Activated naive CD8-positive, alpha-beta T cell treated with anti-CD3 and anti-CD28 coated beads for 36 hours (primary cell): ENCODE results near the gene CD101. TPM values are rescaled to one million over a fixed set of nuclear protein-coding genes. Genes with fewer than 3 reads are reported as not detected.
A peak's percentile ranks its signal among the peaks of the same experiment; 100 is the strongest.

Experiments
- DNase-seq: peaks from one replicate; pipeline ENCODE4 v3.0.0; 2021
- H3K27ac Mint-ChIP-seq: one replicate; pipeline ENCODE4 v1.8.0; 2022; ENCODE audit warnings: mild to moderate bottlenecking, moderate library complexity, mixed read lengths
- H3K27me3 Mint-ChIP-seq: one replicate; pipeline ENCODE4 v1.8.0; 2022; ENCODE audit warnings: mild to moderate bottlenecking, mixed read lengths
- H3K36me3 Mint-ChIP-seq: one replicate; pipeline ENCODE4 v1.8.0; 2021; ENCODE audit warnings: mild to moderate bottlenecking, mixed read lengths
- H3K4me1 Mint-ChIP-seq: one replicate; pipeline ENCODE4 v1.8.0; 2021; ENCODE audit warnings: mixed read lengths
- H3K4me3 Mint-ChIP-seq: one replicate; pipeline ENCODE4 v1.8.0; 2022; ENCODE audit warnings: mild to moderate bottlenecking, moderate library complexity, mixed read lengths
- H3K9me3 Mint-ChIP-seq: one replicate; pipeline ENCODE4 v1.8.0; 2022; ENCODE audit warnings: mixed read lengths
- total RNA-seq, 2 experiments: library from RNA; stranded (reverse); gene quantifications; one replicate each; pipeline ENCODE4 v1.2.3, GENCODE V29; 2021

Gene CD101
- total RNA-seq, 2 experiments from 2014 or later: 0.12 to 0.47 TPM

DNA sequence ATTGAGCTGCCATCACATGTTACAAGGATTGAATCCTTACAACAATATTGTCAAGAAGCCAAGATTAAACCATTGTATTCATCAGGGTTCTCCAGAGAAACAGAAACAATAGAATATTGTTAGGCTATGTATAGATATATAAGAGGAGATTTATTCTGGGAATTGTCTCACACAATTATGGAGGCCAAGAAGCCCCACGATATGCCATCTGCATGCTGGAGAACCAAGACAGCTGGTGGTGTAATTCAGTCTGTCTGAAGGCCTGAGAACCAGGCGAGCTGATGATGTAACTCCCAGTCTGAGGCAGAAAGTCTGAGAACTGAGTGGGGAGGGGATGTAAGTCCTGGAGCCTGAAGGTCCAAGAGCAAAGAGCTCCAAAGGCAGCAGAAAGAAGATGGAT, 44.1 kb downstream of the CD101 start:
- Mint-ChIP-seq H3K27ac (no peak overlapping the region), H3K36me3 (peaks cover 45% of the 10 kb centered on the region), H3K4me3 (no peak overlapping the region), H3K27me3 (no peaks in the 10 kb centered on the region), H3K9me3 (peaks cover 2% of the 10 kb centered on the region), H3K4me1 (peaks cover 27% of the 10 kb centered on the region)
- DNase-seq: no peak

DNA sequence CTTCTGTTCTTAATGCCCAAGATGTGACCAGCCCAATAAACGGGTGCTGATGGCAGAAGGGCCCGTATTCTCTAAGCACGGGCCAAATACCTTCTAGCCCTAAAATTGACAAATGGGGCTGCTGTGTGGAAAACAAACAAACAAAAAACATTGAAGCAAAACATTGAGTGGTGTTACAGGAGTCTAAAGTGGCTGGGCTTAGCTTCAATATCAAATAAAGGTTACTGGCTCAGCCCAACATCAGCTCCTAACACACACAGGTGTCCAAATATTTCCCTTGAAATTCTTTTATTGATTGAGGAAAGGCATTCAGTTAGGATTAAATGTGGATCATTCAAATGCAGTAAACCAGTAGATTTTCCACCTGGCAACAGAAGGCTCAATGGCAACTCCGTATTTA, 45.2 kb downstream of the CD101 start:
- Mint-ChIP-seq H3K9me3 (no peaks in the 10 kb centered on the region), H3K27me3 (no peaks in the 10 kb centered on the region), H3K4me1 (peaks cover 38% of the 10 kb centered on the region), H3K36me3 (peaks cover 44% of the 10 kb centered on the region), H3K4me3 (no peak overlapping the region), H3K27ac (no peak overlapping the region)
- no peak for DNase-seq

DNA sequence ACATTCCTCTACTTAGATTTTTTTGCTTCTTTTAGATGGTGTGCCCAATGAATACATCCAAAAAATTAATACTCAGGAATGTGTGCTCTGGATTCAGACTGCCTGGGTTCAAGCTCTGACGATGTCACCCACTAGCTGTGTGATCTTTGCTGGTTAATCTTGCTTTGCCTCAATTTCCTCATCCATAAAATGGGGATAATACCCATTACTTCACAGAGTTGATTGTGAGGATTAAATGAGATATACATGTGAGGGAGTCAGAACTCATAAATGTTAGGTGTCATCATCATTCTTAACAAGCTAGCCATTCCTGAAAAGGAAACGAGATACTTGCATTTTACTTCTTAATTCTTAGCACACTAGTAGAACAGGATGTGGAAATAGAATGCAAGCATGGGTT, 45.7 kb downstream of the CD101 start:
- DNase-seq: no peak
- Mint-ChIP-seq H3K36me3 (peaks cover 46% of the 10 kb centered on the region), H3K4me1 (peaks cover 43% of the 10 kb centered on the region), H3K27ac (no peak overlapping the region), H3K4me3 (no peak overlapping the region), H3K9me3 (no peaks in the 10 kb centered on the region), H3K27me3 (no peaks in the 10 kb centered on the region)

DNA sequence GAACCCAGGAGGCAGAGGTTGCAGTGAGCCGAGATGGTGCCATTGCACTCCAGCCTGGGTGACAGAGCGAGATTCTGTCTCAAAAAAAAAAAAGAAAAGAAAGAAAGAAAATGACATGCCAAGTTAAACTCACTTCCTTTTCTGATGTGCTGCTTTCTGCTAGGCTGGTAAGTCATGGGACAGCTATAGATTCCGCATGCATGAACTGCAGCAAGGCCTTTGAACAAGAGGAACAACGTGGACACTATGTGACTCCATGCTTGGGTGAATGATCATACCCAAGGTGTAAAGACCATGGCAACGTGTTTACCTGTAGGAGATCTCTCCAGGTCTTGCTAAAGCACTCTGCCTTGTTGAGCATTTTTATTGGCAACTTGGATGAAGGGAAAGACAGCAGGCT, 48.3 kb downstream of the CD101 start:
- Mint-ChIP-seq H3K27me3 (no peaks in the 10 kb centered on the region), H3K27ac (peak overlapping the region; percentile 82), H3K36me3 (peaks cover 41% of the 10 kb centered on the region), H3K4me3 (no peak overlapping the region), H3K9me3 (no peaks in the 10 kb centered on the region), H3K4me1 (peaks cover 48% of the 10 kb centered on the region)
- no peak for DNase-seq

DNA sequence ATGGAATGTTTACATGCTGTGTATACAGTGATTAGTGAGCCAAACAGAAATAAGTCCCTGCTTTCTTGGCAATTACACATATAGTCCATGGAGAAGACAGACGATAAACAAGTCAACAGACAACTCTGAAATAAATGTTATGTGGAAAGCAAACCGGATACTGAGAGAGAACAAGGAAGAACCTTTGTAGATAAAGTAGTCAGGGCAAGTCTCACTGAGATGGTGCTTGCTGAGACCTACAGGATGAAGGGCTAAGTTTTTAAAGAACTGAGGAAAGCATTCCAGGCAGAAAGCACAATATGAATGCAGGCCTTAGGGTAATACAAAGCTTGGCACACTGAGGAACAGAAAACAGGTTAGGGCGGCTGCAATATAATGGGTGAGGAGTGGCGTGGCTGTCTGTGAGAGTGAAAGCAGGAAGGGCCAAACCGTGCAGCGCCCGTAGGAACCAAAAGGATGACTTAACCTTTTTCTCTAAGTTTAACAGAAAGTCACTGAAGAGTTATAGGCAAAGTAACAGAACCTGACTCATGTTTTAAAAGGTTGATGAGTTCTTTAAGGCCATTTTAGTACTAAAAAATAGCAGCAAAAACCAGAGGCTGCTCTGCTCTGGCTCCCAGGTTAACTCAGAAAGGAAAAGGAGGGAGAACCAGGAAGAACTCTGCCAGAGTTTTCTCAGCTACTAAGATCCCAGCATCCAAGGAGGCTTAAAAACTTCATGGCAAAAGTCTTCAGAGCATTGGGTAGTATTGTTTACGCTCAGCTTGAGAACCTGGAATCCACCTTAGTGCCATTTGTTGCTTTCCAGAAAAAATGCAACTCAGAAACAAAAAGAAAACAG, 49.9 kb downstream of the CD101 start:
- Mint-ChIP-seq H3K4me3 (peak overlapping the region; percentile 70), H3K9me3 (no peaks in the 10 kb centered on the region), H3K27me3 (no peaks in the 10 kb centered on the region), H3K4me1 (peaks cover 52% of the 10 kb centered on the region), H3K27ac (peak overlapping the region; percentile 89), H3K36me3 (peaks cover 49% of the 10 kb centered on the region)
- DNase-seq: peak; percentile 25

DNA sequence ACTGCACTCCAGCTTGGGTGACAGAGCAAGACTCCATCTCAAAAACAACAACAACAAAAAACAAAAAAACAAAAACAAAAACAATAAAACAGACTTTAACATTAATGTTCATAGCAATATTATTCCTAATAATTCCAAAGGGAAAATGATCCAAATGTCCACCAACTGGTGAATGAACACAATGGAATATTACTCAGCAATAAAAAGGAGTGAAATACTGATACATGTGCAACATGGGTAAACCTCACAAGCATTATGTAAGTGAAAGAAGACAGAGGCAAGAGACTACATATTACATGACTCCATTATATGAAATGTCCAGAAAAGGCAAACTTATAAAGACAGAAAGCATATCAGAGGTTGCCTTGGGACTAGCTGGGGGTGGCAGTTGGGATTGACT, 52.5 kb downstream of the CD101 start:
- Mint-ChIP-seq H3K9me3 (no peaks in the 10 kb centered on the region), H3K27ac (no peak overlapping the region), H3K4me1 (peaks cover 46% of the 10 kb centered on the region), H3K4me3 (no peak overlapping the region), H3K27me3 (no peaks in the 10 kb centered on the region), H3K36me3 (peaks cover 40% of the 10 kb centered on the region)
- DNase-seq: no peak

DNA sequence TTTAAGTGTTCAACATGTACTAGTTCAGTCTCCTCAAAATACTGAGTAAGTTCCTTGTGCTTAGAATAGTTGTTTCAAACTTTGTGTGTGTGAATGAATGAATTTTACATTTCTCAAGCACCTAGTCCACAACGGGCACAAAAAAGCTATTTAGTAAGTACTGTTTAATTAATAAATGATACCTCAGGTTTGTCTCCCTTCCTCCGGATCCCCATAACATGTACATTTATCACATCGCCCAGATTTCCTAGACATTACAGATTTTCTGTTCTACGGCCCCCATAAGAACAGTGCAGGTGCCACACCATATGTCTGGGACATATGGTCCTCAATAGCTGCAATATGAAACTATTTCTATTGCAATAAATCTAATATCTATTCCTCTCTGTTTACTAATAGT, 57.2 kb downstream of the CD101 start:
- peaks cover 39% of the 10 kb centered on the region for H3K4me1 Mint-ChIP-seq
- H3K27ac Mint-ChIP-seq: no peak overlapping the region
- H3K4me3 Mint-ChIP-seq: no peak overlapping the region
- H3K9me3 Mint-ChIP-seq: no peaks in the 10 kb centered on the region
- H3K27me3 Mint-ChIP-seq: no peaks in the 10 kb centered on the region
- no peak for DNase-seq
- H3K36me3 Mint-ChIP-seq: peaks cover 45% of the 10 kb centered on the region

DNA sequence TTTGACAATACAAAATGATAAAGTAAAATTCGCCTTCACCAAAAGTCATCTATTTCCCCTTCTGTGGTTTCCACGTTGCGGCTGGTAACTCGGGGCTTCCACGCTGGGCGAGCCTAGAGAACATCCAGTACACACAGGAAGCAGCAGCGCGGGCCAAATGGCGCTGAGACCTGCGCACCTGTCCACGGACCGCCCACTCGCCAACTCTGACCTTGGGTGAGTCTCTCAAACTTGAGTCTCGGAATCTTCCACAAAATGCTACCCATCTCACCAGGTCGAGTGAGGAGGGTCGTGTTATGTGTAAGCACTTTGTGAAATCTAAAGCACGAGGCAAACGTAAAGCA, 57.7 kb downstream of the CD101 start:
- H3K36me3 Mint-ChIP-seq: peaks cover 44% of the 10 kb centered on the region
- H3K4me1 Mint-ChIP-seq: peaks cover 43% of the 10 kb centered on the region

DNA sequence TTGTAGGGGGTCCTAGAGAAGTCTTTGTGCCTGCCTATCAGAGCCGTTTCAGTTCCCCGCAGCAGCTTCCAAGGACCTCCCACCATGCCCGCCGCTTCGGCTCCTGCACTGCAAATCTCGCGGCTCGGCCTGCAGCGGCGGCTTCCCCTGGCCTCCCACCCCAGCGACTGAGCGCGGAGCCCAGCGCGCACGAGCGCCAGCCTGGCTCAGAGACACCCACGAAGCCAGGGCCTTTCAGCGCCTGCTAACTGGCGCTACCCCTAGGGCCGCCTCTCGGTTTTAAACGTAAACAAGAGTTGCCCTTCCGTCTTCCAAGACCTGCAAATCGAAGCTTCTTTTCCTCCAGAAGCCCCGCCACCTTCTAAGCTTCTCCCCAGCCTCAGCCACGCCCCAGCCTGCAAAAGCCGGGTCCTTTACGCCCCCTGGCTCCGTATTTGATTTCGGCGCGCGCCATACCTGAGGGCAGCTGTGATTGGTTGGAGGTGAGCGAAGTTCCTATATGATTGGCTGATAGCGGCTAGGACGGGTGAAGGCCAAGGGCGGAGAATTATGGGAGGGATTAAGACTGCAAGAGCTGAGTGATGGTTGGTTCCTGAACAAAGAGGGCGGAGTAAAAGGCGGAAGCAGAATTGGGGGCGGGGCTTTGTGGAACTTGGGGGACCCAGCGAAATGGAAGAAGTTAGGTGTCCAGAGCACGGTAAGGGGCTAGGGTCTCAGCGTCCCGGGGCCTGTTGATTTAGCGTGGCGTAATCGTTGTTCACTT, 58.3 kb downstream of the CD101 start, which contains the start of gene TTF2:
Gene TTF2 (plus strand): TSS at position 649 of the 763 bp plus-strand sequence. CDS start 21 bp downstream, at position 670.
- DNase-seq: peak; percentile 97
- Mint-ChIP-seq H3K36me3 (peaks cover 46% of the 10 kb centered on the region), H3K4me3 (no peak within 1 kb of the TSS), H3K9me3 (no peaks in the 10 kb centered on the region), H3K27me3 (no peaks in the 10 kb centered on the region), H3K4me1 (peaks cover 45% of the 10 kb centered on the region), H3K27ac (no peak within 1 kb of the TSS)

More for the DNA sequence above, 57.7 kb downstream of the CD101 start:
- H3K4me3 Mint-ChIP-seq: no peak overlapping the region
- H3K27me3 Mint-ChIP-seq: no peaks in the 10 kb centered on the region
- DNase-seq: peak; percentile 79
- H3K9me3 Mint-ChIP-seq: no peaks in the 10 kb centered on the region
- H3K27ac Mint-ChIP-seq: no peak overlapping the region

DNA sequence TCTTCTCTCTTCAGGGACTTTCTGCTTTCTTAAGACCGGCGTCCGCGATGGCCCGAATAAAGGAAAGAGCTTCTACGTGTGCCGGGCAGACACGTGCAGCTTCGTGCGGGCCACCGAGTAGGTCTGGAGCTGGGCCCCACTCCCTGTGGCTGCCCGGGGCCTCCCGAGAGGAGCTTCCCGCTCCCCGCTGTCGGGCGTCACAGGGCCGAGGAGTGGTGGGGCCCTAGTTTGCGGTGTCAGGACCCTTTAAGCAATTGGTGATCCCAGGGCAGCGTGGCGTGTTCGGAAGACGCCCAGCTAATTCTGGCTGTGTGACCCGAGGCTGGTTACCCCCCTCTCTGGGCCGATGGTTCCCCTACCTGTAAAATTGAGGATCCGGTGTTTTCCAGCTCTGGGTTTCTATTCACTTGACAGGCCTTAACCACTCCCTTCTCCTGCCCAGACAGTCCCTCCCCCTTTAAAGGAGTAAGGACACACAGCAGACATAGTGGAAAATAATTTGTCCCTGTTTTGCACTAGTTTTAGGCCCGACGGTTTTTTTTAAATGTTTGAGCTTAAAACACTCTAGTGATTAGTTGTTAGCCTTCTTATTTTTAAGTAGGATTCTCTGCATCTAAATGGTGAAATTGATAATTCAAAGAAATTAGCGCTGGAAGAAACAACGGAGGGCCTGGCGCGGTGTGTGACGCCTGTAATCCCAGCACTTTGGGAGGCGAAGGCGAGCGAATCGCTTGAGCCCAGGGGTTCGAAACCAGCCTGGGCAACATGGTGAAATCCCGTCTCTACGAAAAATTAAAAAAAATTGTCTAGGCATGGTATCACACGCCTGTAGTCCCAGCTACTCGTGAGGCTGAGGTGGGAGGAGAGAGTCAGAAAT, 59.1 kb downstream of the CD101 start:
- peaks cover 46% of the 10 kb centered on the region for H3K4me1 Mint-ChIP-seq
- H3K27ac Mint-ChIP-seq: no peak overlapping the region
- DNase-seq: peak; percentile 55

DNA sequence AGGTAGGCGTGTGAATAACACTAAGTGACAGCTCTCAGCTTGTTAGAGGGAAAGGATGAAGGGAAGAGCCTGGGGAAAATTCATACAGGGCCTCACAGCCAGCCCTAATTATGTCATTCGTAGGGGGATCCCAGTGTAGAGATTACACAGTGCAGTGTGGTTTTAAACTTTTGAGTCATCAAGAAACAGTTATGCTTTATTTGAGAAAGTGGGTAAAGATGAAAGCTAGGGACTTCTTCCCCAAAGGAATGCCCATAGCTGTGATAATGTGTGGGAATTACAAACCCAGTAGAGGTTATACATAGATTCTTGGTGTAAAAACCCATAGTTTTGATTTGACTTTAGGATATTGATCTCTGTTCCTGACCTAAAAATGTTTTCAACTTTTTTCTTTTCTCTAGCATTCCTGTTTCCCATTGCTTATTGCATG, 60.4 kb downstream of the CD101 start:
- Mint-ChIP-seq H3K36me3 (peaks cover 50% of the 10 kb centered on the region), H3K4me1 (peaks cover 50% of the 10 kb centered on the region), H3K27me3 (no peaks in the 10 kb centered on the region), H3K27ac (peak overlapping the region; percentile 56), H3K4me3 (peak overlapping the region; percentile 63), H3K9me3 (no peaks in the 10 kb centered on the region)
- peak; percentile 49 for DNase-seq

More for the DNA sequence above, 59.1 kb downstream of the CD101 start:
- Mint-ChIP-seq H3K4me3 (no peak overlapping the region), H3K9me3 (no peaks in the 10 kb centered on the region), H3K36me3 (peaks cover 45% of the 10 kb centered on the region), H3K27me3 (no peaks in the 10 kb centered on the region)

DNA sequence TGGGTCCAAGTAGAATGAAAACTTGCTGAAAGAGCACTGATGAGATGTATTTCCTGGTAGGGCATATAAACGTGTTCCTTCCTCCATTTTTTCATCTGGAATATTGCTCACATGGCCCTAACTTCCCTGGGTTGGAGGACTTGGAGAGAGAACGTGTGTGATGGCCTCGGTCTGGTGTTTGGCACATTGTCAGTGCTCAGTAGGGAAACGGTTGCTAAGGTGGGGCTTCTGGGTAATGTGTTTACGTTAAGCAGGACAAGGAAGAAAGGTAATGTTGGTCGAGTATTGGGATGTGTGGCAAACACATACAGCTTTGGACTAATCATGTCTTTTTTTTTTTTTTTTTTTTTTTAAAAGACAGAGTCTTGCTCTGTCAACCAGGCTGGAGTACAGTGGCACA, 64.8 kb downstream of the CD101 start:
- Mint-ChIP-seq H3K9me3 (no peaks in the 10 kb centered on the region), H3K27ac (no peak overlapping the region), H3K4me3 (no peak overlapping the region), H3K27me3 (no peaks in the 10 kb centered on the region), H3K4me1 (peaks cover 64% of the 10 kb centered on the region), H3K36me3 (peaks cover 47% of the 10 kb centered on the region)
- DNase-seq: no peak

DNA sequence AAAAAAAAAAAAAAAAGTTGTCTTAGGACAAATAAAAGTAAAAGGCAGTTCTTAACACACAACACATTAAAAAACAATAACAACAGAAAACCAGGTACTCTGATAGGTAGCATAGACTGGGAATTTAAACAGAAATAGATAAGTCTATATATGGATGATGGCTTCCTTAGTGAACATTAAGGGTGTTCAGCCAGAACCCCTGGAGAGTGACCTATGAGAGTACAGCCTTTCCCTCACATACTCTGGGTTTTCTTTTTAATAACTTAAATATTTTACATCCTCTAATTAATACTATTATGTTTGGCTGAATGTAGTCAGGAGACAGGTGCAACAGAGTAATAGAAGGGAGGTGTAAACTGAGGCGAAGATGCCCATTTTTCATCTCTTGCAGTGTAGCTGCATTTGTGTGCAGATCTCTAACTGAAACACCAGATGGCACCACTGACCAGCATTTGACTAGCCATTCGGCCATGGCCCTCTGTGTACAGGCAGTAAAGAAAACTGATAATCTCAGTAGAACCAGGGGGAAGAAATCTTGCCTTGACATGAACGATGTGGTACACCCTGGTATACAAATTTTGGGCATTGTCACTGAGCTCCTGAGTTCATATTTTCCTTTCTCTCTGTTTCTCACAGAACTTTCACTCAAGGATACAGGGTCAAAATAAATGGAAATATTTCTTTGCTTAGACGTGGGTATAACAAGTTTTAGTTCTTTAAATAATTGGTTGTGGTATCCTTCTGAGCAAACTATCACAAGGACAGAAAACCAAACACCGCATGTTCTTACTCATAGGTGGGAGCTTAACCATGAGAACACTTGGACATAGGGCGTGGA, 66.2 kb downstream of the CD101 start:
- Mint-ChIP-seq H3K27me3 (no peaks in the 10 kb centered on the region), H3K4me3 (no peak overlapping the region), H3K9me3 (no peaks in the 10 kb centered on the region), H3K27ac (no peak overlapping the region), H3K36me3 (peaks cover 44% of the 10 kb centered on the region), H3K4me1 (peaks cover 53% of the 10 kb centered on the region)
- no peak for DNase-seq

DNA sequence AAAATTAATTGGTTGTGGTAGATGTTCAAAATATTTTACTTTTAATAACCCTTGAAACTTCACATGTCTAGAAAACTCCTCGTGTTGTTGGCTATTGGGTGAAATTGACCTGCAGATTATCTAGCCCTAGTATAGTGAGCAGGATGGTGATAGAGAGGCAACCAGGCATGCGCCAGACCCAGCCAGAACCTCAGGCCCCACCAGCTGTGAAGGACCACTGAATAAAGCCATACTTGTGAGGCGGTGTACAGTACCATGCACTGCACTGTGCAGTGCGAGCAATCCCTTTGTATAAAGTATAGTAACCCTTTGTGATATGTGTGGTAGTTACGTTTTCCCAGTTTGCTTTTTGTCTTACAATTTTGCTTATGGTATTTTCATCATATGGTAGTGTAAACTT, 67.0 kb downstream of the CD101 start:
- H3K36me3 Mint-ChIP-seq: peaks cover 40% of the 10 kb centered on the region
- H3K9me3 Mint-ChIP-seq: no peaks in the 10 kb centered on the region
- peaks cover 47% of the 10 kb centered on the region for H3K4me1 Mint-ChIP-seq
- no peaks in the 10 kb centered on the region for H3K27me3 Mint-ChIP-seq
- H3K4me3 Mint-ChIP-seq: no peak overlapping the region
- no peak for DNase-seq
- no peak overlapping the region for H3K27ac Mint-ChIP-seq
